RWPE2 (cell line): ENCODE measurements around the gene SPRYD4.

ENCODE experiments used
- ATAC-seq: fragments of 200-7000 bp; cut with Tn5 transposase; 3 replicates; pipeline ENCODE4 v1.9.1; 2021; ENCODE audit warnings: low read depth
- DNase-seq: peaks from one replicate; pipeline ENCODE4 v3.0.0-alpha.2; 2020; ENCODE audit warnings: low spot score
- H3K27ac ChIP-seq: fragments of 450-650 bp; 2 replicates; pipeline ENCODE4 v1.5.1; 2017; ENCODE audit warnings: mild to moderate bottlenecking; ENCODE audit not compliant: poor library complexity, severe bottlenecking
- H3K27me3 ChIP-seq: fragments of 250-450 bp; sonication (Bioruptor Pico); 2 replicates; pipeline ENCODE4 v1.5.1; 2021; ENCODE audit warnings: mild to moderate bottlenecking, moderate library complexity; ENCODE audit not compliant: insufficient read depth, poor library complexity, severe bottlenecking
- H3K36me3 ChIP-seq: fragments of 250-450 bp; sonication (Bioruptor Pico); 2 replicates; pipeline ENCODE4 v1.5.1; 2020; ENCODE audit warnings: low read depth, mild to moderate bottlenecking, moderate library complexity
- H3K4me1 ChIP-seq: fragments of 250-450 bp; sonication (Bioruptor Pico); 2 replicates; pipeline ENCODE4 v1.5.1; 2021; ENCODE audit warnings: mild to moderate bottlenecking, moderate library complexity; ENCODE audit not compliant: insufficient read depth, poor library complexity, severe bottlenecking
- H3K4me3 ChIP-seq: fragments of 250-450 bp; sonication (Bioruptor Pico); 2 replicates; pipeline ENCODE4 v1.5.1; 2021; ENCODE audit warnings: mild to moderate bottlenecking, moderate library complexity; ENCODE audit not compliant: severe bottlenecking
- H3K9me3 ChIP-seq: fragments of 250-450 bp; sonication (Bioruptor Pico); 2 replicates; pipeline ENCODE4 v1.5.1; 2021; ENCODE audit warnings: mild to moderate bottlenecking, moderate library complexity; ENCODE audit not compliant: severe bottlenecking
- CTCF ChIP-seq: fragments of 450-650 bp; IDR thresholded peaks from one replicate; pipeline ENCODE4 v1.5.1; 2017; ENCODE audit warnings: mild to moderate bottlenecking, moderate library complexity; ENCODE audit not compliant: poor library complexity, severe bottlenecking

SPRYD4 gene

GRCh38 chr12:56528846-56529245 lies 60.5 kb downstream of the SPRYD4 start:
- no peak for ATAC-seq
- DNase-seq: no peak
- Histone ChIP-seq H3K4me3 (no peak overlapping the region), H3K27ac (peak overlapping the region; percentile 98), H3K27me3 (no peaks in the 10 kb centered on the region), H3K36me3 (peaks cover 47% of the 10 kb centered on the region), H3K4me1 (peaks cover 54% of the 10 kb centered on the region), H3K9me3 (no peaks in the 10 kb centered on the region)
- no peak for TF ChIP-seq CTCF
